Measurements from ENCODE around the gene LGR6.

LGR6 gene

GRCh38 chr1:202254454-202255252 lies 61.1 kb downstream of the LGR6 start:
- ATAC-seq, result no peak

DNA sequence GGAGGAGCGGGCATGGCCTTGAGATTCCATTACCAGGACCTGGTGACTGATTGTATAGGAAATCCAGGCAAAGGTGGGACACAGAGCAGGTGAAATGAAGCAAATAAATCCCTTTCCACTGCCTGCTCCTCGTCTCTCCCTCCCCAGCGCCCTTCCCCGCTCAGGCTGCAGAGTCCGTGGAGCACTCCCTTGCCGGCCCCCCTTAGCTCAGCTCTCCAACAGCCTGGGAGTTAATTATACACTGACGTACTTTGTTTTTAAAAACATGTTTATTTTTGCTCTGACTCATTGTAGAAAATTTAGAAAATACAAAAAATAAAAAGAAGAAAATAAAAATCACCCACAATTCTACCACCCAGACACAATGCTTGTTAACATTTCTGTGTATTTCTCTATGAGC lies 61.7 kb downstream of the LGR6 start:
- no peak for ATAC-seq
- TF ChIP-seq GLIS3 (CRISPR knock-in tag; IDR thresholded peaks at IDR 0.05) (no peak), ZNF8 (CRISPR knock-in tag; IDR thresholded peaks at IDR 0.05) (no peak), TOX (CRISPR knock-in tag; IDR thresholded peaks at IDR 0.05; ENCODE audit: borderline replicate concordance) (no peak), CSDC2 (CRISPR knock-in tag; IDR thresholded peaks at IDR 0.05) (no peak), ZFP30 (CRISPR knock-in tag; IDR thresholded peaks at IDR 0.05) (no peak), ARNTL (CRISPR knock-in tag; IDR thresholded peaks at IDR 0.05; ENCODE audit: borderline replicate concordance, low read depth) (no peak), OSR1 (CRISPR knock-in tag; IDR thresholded peaks at IDR 0.05) (no peak), ESRRG (CRISPR knock-in tag; IDR thresholded peaks at IDR 0.05) (no peak), BACH2 (CRISPR knock-in tag; IDR thresholded peaks at IDR 0.05; ENCODE audit: borderline replicate concordance) (no peak)
- TF ChIP-seq, protein P1, sequence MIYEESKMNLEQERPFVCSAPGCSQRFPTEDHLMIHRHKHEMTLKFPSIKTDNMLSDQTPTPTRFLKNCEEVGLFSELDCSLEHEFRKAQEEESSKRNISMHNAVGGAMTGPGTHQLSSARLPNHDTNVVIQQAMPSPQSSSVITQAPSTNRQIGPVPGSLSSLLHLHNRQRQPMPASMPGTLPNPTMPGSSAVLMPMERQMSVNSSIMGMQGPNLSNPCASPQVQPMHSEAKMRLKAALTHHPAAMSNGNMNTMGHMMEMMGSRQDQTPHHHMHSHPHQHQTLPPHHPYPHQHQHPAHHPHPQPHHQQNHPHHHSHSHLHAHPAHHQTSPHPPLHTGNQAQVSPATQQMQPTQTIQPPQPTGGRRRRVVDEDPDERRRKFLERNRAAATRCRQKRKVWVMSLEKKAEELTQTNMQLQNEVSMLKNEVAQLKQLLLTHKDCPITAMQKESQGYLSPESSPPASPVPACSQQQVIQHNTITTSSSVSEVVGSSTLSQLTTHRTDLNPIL (CRISPR knock-in tag; IDR thresholded peaks at IDR 0.05; ENCODE audit: low read depth), result no peak
- TF ChIP-seq, protein P2, sequence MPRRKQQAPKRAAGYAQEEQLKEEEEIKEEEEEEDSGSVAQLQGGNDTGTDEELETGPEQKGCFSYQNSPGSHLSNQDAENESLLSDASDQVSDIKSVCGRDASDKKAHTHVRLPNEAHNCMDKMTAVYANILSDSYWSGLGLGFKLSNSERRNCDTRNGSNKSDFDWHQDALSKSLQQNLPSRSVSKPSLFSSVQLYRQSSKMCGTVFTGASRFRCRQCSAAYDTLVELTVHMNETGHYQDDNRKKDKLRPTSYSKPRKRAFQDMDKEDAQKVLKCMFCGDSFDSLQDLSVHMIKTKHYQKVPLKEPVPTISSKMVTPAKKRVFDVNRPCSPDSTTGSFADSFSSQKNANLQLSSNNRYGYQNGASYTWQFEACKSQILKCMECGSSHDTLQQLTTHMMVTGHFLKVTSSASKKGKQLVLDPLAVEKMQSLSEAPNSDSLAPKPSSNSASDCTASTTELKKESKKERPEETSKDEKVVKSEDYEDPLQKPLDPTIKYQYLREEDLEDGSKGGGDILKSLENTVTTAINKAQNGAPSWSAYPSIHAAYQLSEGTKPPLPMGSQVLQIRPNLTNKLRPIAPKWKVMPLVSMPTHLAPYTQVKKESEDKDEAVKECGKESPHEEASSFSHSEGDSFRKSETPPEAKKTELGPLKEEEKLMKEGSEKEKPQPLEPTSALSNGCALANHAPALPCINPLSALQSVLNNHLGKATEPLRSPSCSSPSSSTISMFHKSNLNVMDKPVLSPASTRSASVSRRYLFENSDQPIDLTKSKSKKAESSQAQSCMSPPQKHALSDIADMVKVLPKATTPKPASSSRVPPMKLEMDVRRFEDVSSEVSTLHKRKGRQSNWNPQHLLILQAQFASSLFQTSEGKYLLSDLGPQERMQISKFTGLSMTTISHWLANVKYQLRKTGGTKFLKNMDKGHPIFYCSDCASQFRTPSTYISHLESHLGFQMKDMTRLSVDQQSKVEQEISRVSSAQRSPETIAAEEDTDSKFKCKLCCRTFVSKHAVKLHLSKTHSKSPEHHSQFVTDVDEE (CRISPR knock-in tag; IDR thresholded peaks at IDR 0.05), result no peak

More at GRCh38 chr1:202254454-202255252, 61.1 kb downstream of the LGR6 start:
- TF ChIP-seq ZNF8 (CRISPR knock-in tag; IDR thresholded peaks at IDR 0.05) (no peak), ISL1 (CRISPR knock-in tag; IDR thresholded peaks at IDR 0.05) (no peak), ZFP3 (CRISPR knock-in tag; IDR thresholded peaks at IDR 0.05) (no peak; the same call in 1 of the 2 replicates), PPARA (CRISPR knock-in tag; IDR thresholded peaks at IDR 0.05; ENCODE audit: borderline replicate concordance) (no peak), TOX (CRISPR knock-in tag; IDR thresholded peaks at IDR 0.05; ENCODE audit: borderline replicate concordance) (no peak), PATZ1 (CRISPR knock-in tag; IDR thresholded peaks at IDR 0.05; ENCODE audit: borderline replicate concordance) (no peak), SNAI2 (CRISPR knock-in tag; IDR thresholded peaks at IDR 0.05) (no peak), ARNTL (CRISPR knock-in tag; IDR thresholded peaks at IDR 0.05; ENCODE audit: borderline replicate concordance, low read depth) (no peak), TCF4 (CRISPR knock-in tag; IDR thresholded peaks at IDR 0.05; ENCODE audit: borderline replicate concordance) (no peak), RARB (CRISPR knock-in tag; IDR thresholded peaks at IDR 0.05) (no peak), ESRRG (CRISPR knock-in tag; IDR thresholded peaks at IDR 0.05) (no peak), CSDC2 (CRISPR knock-in tag; IDR thresholded peaks at IDR 0.05) (no peak), BACH2 (CRISPR knock-in tag; IDR thresholded peaks at IDR 0.05; ENCODE audit: borderline replicate concordance) (no peak), ZNF70 (CRISPR knock-in tag; IDR thresholded peaks at IDR 0.05) (no peak)
- TF ChIP-seq, protein P1 (CRISPR knock-in tag; IDR thresholded peaks at IDR 0.05; ENCODE audit: low read depth), result no peak
- TF ChIP-seq, protein P2 (CRISPR knock-in tag; IDR thresholded peaks at IDR 0.05), result no peak
- TF ChIP-seq, protein P3, sequence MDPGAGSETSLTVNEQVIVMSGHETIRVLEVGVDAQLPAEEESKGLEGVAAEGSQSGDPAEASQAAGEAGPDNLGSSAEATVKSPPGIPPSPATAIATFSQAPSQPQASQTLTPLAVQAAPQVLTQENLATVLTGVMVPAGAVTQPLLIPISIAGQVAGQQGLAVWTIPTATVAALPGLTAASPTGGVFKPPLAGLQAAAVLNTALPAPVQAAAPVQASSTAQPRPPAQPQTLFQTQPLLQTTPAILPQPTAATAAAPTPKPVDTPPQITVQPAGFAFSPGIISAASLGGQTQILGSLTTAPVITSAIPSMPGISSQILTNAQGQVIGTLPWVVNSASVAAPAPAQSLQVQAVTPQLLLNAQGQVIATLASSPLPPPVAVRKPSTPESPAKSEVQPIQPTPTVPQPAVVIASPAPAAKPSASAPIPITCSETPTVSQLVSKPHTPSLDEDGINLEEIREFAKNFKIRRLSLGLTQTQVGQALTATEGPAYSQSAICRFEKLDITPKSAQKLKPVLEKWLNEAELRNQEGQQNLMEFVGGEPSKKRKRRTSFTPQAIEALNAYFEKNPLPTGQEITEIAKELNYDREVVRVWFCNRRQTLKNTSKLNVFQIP (CRISPR knock-in tag; IDR thresholded peaks at IDR 0.05; ENCODE audit: borderline replicate concordance, low read depth), result no peak
- TF ChIP-seq, protein P4, sequence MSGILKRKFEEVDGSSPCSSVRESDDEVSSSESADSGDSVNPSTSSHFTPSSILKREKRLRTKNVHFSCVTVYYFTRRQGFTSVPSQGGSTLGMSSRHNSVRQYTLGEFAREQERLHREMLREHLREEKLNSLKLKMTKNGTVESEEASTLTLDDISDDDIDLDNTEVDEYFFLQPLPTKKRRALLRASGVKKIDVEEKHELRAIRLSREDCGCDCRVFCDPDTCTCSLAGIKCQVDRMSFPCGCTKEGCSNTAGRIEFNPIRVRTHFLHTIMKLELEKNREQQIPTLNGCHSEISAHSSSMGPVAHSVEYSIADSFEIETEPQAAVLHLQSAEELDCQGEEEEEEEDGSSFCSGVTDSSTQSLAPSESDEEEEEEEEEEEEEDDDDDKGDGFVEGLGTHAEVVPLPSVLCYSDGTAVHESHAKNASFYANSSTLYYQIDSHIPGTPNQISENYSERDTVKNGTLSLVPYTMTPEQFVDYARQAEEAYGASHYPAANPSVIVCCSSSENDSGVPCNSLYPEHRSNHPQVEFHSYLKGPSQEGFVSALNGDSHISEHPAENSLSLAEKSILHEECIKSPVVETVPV (CRISPR knock-in tag; IDR thresholded peaks at IDR 0.05), result no peak
